Ovary (tissue), 3 donors: ENCODE measurements around the gene ZBED1.

Experiments used
- POLR2A ChIP-seq: fragments of 450-650 bp; IDR thresholded peaks from one replicate; pipeline ENCODE4 v1.6.1; 2017; ENCODE audit warnings: antibody characterized with exemption, mild to moderate bottlenecking, moderate library complexity
- TF ChIP-seq, protein P1 (sequence below), 3 donors: fragments of 450-650 bp in 2 of 3; fragments of 200-600 bp in 1 of 3; IDR thresholded peaks; one replicate each; pipeline versions ENCODE4 v1.5.1 to v1.8.0; 2016 to 2022; ENCODE audit warnings: antibody characterized with exemption in 3 of 3, mild to moderate bottlenecking in 1 of 3
- donor health status: DM: no; HTN: no; CAD: no.

DNA sequence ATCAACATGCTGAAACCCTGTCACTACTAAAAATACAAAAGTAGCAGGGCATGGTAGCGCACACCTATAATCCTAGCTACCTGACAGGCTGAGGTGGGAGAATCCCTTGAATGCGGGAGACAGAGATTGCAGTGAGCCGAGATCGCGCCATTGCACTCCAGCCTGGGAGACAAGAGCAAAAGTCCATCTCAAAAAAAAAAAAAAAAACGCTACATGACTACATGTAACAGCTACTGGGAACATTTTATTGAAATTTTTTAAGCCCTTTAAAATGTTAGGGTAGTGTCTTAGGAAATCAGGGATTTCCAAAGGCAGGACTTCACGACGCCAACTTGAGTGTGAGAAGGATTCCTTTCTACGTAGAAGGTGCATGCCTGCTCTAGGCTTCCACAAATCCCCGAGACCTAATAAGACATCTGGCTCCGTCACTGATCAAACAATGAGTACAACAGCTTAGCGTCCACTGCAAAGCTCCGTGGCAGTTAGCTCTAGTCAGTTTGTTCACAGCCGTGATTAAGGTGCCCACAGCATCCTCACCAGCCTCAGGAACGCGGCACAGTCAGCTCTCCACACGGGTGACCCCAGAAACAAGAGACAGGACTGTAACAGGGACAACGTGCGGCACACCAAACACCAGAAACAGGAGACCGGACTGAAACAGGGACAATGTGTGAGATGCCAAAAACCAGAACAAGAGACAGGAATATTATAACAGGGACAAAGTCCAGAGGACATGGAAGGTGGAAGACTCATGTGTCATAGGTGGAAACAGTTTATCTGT, 33.7 kb downstream of the ZBED1 start:
- TF ChIP-seq, protein P1, sequence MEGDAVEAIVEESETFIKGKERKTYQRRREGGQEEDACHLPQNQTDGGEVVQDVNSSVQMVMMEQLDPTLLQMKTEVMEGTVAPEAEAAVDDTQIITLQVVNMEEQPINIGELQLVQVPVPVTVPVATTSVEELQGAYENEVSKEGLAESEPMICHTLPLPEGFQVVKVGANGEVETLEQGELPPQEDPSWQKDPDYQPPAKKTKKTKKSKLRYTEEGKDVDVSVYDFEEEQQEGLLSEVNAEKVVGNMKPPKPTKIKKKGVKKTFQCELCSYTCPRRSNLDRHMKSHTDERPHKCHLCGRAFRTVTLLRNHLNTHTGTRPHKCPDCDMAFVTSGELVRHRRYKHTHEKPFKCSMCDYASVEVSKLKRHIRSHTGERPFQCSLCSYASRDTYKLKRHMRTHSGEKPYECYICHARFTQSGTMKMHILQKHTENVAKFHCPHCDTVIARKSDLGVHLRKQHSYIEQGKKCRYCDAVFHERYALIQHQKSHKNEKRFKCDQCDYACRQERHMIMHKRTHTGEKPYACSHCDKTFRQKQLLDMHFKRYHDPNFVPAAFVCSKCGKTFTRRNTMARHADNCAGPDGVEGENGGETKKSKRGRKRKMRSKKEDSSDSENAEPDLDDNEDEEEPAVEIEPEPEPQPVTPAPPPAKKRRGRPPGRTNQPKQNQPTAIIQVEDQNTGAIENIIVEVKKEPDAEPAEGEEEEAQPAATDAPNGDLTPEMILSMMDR (IDR thresholded peaks at IDR 0.05) = no peak
- TF ChIP-seq POLR2A = no peak
